Measurements from ENCODE around the gene CAP2.
"Not testable (repeated sequence)": the region's sequence is repeated elsewhere in the genome, so short reads cannot be mapped to it uniquely, and the experiment has no call there.

Gene CAP2

DNA sequence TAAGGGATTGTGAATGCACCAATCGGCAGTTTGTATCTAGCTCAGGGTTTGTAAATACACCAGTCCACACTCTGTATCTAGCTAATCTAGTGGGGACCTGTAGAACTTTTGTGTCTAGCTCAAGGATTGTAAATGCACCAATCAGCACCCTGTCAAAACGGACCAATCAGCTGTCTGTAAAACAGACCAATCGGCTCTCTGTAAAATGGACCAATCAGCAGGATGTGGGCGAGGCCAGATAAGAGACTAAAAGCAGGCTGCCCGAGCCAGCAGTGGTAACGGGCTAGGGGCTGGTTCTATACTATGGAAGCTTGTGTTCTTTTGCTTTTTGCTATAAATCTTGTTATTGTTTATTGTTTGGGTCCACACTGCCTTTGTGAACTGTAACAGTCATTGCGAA is 187.9 kb downstream of the CAP2 start:
- DNase-seq (ENCODE audit: low spot score) = not testable (repeated sequence)

DNA sequence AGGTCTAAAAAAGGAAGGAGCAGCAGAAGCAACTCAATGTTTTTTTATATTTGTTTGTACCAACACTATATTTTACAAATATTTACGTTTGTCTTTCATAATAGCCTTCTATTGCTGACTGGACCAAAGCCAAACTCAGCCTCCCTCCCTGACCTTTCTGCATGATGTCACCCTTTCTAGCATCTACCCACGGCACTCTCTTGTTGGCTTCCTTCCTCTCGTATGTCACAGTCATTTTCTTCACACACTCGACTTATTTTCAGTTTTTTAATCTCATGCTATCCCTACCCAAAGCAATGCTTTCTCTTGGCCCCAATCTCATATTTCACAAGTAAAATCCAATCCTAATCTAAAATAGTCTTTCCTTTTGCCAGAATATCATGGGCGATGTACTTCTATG is 190.4 kb downstream of the CAP2 start:
- DNase-seq (ENCODE audit: low spot score) = peak; percentile 43

GRCh38 chr6:17584241-17584803 is 190.9 kb downstream of the CAP2 start:
- DNase-seq (ENCODE audit: low spot score) = peak; percentile 72

- DNase-seq (ENCODE audit: low spot score) = no peak
Observed at GRCh38 chr6:17585766-17586490, 192.5 kb downstream of the CAP2 start.

DNA sequence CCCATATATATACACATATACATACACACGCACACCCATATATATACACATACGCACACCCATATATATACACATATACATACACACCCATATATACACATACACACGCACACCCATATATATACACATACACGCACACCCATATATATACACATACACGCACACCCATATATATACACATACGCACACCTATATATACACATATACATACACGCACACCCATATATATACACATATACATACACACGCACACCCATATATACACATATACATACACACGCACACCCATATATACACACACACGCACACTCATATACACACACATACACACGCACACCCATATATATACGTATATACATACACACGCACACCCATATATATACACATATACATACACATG is 193.2 kb downstream of the CAP2 start:
- DNase-seq (ENCODE audit: low spot score) = not testable (repeated sequence)

GRCh38 chr6:17588011-17588410 is 194.6 kb downstream of the CAP2 start:
- no peak for DNase-seq (ENCODE audit: low spot score)

DNA sequence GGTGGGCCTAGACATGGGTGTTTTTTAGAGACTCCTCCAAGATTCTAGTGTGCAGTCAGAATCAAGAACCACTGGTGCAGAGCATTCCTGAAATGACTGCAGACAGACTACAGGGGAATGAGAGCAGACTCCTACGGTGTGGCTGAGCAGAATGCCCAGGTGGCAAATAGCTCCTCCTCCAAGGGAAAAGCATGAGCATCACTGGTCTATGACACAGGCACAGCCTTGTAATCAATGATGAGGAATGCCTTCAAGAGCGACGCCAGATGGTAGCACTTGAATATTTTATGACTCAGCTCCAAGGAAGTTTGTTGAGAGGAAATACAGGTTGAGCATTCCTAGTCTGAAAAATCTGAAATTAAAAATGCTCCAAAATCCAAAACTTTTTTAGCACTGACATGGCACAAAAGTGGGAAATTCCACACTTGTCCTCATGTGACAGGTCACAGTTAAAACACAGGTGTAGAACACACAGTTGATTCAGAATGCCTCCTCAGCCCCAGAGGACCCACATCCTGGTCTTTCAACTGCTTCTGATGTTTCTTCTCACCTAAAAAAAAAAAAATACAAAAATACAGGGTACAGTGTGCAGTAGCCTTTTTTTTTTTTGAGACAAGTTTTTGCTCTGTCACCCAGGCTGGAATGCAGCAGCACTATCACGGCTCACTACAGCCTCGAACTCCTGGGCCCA is 196.2 kb downstream of the CAP2 start:
- peak; percentile 43 for DNase-seq (ENCODE audit: low spot score)

- no peak for DNase-seq (ENCODE audit: low spot score)
Observed at GRCh38 chr6:17591287-17591686, 197.9 kb downstream of the CAP2 start.

- DNase-seq (ENCODE audit: low spot score) = no peak
Observed at GRCh38 chr6:17593246-17593645, 199.9 kb downstream of the CAP2 start.

DNA sequence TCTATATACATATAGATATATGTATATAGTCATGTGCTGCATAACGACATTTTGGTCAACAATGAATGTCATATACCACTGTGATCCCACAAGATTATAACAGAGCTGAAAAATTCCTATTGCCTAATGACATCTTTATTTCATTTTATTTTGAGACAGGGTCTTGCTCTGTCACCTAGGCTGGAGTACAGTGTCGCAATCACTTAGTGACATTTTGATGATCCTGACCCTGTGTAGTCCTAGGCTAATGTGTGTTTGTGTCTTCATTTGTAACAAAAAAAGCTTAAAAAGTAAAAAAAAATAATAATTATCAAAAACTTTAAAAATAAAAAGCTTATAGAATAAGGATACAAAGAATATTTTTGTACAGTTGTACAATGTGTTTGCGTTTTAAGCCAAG is 202.7 kb downstream of the CAP2 start:
- DNase-seq (ENCODE audit: low spot score) = no peak

DNA sequence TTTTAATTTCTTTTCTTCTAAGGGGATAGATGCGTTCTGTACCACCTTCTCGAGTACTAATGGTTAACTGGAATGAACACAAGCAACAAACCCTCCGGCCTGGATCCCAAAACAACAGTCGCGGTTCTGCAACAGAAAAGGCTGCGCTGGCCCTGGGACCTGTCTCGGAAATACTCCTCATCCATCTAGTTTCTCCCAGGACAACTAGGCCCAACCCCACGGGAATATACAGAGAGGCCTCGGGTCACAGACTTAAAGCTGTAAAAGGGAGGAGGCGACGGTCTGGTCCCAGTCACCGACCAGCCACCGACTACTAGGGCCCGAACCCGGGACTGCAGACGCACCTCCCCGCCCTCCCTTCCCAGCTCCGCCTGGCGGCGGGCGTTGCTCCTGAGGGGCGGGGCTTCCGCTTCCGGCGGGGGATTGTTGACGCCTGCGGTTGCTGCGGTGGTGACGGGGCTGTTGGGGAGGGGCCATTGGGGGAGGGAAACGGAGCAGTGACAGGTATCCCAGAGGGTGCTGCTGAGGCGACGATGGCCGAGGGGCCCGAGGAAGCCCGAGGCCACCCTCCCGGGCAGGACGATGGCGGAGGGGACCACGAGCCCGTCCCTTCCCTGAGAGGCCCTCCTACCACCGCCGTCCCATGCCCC is 206.6 kb downstream of the CAP2 start, which contains the start of gene FAM8A1:
Gene FAM8A1 (plus strand): TSS at position 426 of the 650 bp plus-strand sequence. CDS start 108 bp downstream, at position 534.
- DNase-seq (ENCODE audit: low spot score) = peak; percentile 94

DNA sequence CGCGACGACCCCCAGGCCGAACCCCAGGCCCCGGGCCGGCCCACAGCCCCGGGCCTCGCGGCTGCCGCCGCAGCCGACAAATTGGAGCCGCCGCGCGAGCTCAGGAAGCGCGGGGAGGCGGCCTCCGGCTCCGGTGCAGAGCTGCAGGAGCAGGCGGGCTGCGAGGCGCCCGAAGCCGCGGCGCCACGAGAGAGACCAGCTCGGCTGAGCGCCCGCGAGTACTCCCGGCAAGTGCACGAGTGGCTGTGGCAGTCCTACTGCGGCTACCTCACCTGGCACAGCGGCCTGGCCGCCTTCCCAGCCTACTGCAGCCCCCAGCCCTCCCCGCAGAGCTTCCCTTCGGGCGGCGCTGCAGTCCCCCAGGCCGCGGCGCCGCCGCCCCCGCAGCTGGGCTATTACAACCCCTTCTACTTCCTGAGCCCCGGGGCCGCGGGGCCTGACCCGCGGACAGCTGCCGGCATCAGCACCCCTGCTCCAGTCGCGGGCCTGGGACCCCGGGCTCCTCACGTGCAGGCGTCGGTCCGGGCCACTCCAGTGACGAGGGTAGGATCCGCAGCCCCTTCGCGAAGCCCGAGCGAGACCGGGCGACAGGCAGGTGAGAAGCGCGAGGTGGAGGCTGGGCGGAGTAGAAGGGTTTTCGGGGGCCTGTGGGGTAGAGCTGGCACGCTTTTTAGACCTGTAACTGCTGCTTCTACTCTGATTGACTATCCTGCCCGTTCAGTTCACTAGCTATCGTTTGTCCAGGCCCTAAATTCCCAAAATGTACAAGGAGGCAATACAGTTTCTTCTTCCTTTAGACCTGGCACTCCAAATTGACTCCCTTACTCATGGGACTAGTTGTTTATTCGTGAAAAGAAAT is 207.4 kb downstream of the CAP2 start:
- no peak for DNase-seq (ENCODE audit: low spot score)

DNA sequence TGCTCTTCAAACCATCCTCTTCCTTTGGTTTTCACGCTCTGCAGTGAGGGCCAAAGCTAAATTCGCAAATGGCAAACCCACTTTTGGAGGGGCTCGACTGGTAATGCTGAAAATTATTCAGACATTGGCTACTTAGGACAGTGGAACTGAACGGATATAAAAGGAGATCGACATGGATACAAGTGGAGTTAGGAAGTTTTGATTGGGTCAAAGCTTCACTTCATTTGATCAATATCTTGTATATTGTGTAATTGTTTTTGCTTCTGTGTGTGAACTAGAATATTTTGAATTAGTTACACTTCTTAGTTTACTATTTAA is 207.9 kb downstream of the CAP2 start:
- no peak for DNase-seq (ENCODE audit: low spot score)

DNA sequence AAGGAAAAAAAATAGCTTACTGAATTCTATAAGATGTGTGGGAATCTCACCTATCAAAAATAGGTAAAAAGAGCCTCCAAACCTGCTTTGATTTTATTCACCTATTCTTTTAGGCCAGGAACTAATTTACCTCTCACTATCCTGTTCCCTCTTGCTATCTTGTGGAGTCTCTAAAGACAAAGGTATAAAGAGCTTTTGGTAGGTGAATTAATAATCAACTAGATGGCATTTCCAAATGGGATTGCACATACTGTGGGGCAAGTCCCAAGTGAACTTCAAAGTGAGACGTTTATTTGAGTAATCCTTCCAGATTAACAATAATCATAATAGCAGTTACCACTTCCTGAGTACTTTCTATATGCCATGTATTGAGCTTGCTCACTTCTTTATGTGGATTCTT is 209.5 kb downstream of the CAP2 start:
- DNase-seq (ENCODE audit: low spot score) = no peak

DNA sequence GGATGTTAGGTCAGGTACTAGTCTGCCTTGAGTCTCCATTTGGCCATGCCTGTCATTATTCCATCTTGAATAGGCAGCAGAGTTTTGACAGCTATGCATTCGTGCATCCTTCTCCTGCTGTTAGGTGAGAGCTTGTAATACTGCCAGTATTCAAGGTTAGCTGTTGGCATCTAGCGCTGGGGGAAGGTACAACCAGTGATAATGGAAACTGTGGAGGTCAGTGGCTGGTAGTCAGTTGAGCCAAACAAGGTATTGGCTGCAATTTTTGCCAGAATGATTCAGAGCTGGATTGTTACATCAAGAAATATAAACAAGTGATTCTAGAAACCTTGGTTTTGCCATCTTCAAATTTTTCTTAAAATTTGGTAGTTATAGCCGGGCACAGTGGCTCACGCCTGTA is 213.2 kb downstream of the CAP2 start:
- DNase-seq (ENCODE audit: low spot score) = no peak
